ENCODE measurements around the gene SLC6A3.
A peak's percentile ranks its signal among the peaks of the same experiment; 100 is the strongest.

SLC6A3 gene

GRCh38 chr5:1445313-1445688 lies at the start of gene SLC6A3:
Gene SLC6A3 (minus strand): TSS chr5:1445440. CDS start chr5:1443197, 2,243 bp downstream.
- no peak for DNase-seq (ENCODE audit: low read depth)

DNA sequence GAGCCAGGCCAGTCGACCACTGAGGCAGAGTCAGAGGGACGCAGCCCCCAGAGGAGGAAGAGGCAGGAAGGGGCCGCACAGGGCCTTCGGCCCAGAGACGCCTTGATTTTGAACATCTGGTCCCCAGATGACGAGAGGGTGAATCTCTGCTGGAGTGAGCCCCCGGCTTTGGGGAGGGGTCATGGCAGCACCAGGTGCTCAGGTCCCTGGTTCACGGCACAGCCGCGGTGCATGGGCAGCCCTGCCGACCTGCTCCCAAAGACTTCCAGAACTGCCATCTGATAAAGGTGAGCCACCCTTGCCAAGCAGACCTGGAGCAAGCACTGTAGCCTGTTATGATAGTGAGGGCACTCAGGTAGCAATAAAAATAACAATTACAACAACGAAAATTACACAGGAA lies 48.7 kb upstream of the SLC6A3 start:
- DNase-seq (ENCODE audit: low read depth): no peak

- no peak for DNase-seq (ENCODE audit: low read depth)
Observed at GRCh38 chr5:1493413-1493812, 48.2 kb upstream of the SLC6A3 start.

DNA sequence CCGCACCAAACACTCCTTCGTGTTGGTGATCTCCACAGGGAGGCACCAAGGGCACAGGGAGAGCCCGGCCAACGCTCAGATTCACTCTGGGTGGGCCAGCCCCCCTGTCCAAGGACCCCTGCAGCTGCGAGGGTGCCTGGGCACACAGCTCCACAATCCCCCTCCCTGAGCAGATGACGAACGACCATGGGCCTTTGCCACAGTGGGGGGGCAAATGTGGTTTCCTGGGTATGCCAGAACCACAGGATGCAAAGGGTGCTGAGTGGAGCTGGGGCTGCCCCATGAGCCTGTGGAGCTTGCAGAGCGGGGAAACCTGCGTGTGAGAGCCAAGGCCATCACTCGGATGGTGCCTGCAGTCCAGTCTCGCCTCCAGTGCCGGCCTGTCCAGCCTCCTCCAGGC lies 47.5 kb upstream of the SLC6A3 start:
- no peak for DNase-seq (ENCODE audit: low read depth)

- DNase-seq (ENCODE audit: low read depth): no peak
Observed at GRCh38 chr5:1490376-1490775, 45.1 kb upstream of the SLC6A3 start.

DNA sequence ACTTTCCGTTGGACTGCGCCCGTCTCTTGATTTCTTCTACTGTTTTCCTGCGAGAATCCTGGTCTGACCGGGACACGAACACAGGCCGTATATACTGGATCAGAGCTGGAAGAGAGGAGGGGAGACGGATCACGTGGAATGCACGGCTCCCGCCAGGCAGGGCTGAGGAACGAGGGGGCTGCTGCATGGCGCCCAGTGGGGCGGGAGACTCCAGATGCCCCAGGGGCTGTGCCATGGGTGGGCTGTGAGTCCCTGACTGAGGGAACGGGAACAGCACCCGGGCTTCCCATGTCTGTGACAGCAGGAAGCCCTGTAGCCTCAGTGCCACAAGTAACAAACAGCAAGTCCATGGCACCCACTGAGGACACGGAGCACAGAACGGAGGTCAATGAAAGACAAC lies 44.5 kb upstream of the SLC6A3 start:
- no peak for DNase-seq (ENCODE audit: low read depth)

GRCh38 chr5:1488882-1489680 lies 43.8 kb upstream of the SLC6A3 start:
- DNase-seq (ENCODE audit: low read depth): peak; percentile 53

GRCh38 chr5:1487079-1487764 lies 42.0 kb upstream of the SLC6A3 start:
- no peak for DNase-seq (ENCODE audit: low read depth)

- no peak for DNase-seq (ENCODE audit: low read depth)
Observed at GRCh38 chr5:1486271-1486670, 41.0 kb upstream of the SLC6A3 start.

DNA sequence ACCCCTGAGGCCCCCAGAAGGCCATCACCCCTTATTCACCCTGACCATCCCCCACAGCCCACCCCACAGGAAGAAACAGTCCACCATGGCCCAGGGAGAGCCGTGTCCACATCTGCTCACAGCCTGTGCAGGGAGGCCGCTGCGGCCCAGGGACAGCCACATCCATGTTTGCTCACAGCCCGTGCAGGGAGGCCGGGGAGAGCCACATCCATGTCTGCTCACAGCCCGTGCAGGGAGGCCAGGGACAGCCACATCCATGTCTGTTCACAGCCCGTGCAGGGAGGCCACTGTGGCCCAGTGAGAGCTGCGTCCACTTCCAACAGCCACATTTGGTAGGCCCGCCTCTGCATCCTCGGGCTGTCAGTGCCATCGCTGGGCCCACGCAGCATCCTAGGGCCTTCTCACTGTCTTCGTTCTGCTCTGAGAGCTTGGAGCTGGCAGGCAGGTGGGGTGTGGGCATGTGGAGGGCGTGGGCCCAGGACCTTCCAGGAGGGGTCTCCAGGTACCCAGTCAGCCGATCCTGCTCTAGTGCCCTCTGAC lies 40.4 kb upstream of the SLC6A3 start:
- no peak for DNase-seq (ENCODE audit: low read depth)

GRCh38 chr5:1484730-1485578 lies 39.7 kb upstream of the SLC6A3 start:
- DNase-seq (ENCODE audit: low read depth): no peak

GRCh38 chr5:1483856-1484729 lies 38.9 kb upstream of the SLC6A3 start:
- DNase-seq (ENCODE audit: low read depth): no peak

DNA sequence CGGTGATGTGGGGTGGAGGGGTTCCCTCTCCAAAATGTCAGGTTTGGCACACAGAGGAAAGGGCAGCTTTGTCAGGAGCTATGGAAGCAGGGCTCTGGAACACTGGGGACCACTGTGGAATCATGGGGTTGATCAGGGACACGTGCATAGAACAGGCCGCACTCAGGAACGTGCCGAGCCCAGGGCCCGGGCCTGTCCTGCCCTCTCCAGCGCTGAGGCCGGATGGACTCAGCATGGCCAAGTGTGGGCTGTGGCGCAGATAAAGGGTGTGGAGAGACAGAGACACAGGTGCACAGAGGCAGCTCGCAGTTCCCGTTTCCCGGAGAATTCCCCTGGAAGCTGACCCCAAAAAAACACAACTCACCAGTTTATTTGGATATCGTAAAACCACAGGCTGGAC lies 37.8 kb upstream of the SLC6A3 start:
- DNase-seq (ENCODE audit: low read depth): no peak

DNA sequence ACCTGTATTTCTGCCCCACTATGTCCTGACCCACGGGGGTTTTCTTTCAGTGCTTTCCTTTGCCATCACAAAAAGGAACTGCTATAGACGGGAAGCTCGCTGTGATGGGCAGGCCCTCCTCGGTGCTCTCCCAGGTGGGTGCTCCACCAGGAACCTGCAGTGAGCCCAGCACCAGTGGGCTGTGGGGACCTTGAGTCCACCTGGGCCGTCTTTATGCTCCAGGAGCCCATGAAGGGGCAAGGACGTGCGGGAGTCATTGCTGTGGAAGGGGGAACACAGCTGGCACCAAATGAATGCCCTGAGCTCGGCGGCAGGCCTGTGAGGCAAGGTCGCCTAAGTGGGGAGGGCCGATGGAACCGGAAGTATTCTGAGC lies 36.7 kb upstream of the SLC6A3 start:
- no peak for DNase-seq (ENCODE audit: low read depth)

DNA sequence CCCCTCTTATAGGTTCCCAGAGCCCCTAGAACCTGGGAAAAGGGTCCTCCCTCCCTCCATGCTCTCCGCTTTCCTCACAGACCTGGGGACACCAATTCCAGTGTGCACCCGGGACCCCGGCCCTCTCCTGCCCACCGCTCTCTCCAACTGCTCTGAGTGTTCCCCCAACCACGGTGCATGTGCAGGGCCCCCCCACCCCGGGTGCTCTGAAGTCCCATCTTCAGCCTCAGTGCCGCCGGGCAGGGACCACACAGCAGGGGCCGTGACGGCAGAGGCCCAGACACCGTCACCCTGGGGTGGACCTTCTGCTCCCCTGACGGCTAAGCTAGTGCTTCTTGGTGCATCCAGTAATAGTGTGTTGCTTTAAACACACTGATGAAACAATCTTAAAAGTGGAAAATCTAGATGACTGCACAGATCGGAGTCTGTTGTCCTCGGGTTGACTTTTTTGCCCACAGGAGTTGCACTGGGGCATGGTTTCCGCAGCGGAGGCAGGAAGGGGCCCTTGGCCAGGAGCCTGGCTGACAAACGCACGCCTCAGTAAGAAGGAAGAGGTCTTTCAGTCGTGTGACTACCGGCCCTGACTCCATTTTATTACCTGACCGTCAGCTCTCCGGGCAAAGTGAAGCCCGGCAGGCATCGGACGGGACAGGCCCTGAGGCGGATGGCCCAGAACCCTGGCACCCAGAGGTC lies 36.2 kb upstream of the SLC6A3 start:
- no peak for DNase-seq (ENCODE audit: low read depth)

DNA sequence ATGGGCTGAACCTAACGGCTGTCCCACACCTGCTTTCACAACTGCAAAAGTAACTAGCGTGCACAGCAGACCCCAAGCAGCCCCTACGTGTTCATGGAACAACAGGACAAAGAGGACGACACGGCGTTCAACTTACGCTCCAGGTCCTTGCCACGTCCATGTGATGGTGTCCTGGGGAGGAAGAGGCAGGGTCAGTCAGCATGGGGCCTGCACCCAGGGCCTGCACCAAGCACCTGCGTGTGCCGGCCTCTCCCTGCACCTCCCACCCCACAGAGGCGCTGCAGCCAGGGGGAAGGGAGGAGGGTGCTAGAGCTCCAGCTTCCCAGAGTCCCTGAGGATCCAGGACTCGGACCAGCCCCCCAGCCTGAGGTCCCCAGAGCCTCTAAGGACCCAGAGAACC lies 35.6 kb upstream of the SLC6A3 start:
- DNase-seq (ENCODE audit: low read depth): no peak

- DNase-seq (ENCODE audit: low read depth): no peak
Observed at GRCh38 chr5:1480217-1480616, 35.0 kb upstream of the SLC6A3 start.

- peak; percentile 33 for DNase-seq (ENCODE audit: low read depth)
Observed at GRCh38 chr5:1479581-1480188, 34.4 kb upstream of the SLC6A3 start.

DNA sequence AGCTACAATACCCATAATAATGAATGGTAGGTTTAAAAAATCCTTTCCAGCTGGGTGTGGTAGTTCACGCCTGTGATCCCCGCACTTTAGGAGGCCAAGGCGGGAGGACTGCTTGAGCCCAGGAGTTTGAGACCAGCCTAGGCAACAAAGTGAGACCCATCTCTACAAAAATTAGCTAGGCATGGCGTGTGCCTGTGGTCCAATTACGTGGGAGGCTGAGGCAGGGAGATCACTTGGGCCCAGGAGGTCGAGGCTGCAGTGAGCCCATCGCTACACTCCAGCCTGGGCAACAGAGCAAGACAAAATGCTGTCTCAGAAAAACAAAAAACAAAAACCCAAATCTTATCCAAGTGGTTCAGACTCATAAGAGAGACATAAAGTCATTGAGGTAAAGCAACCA lies 33.8 kb upstream of the SLC6A3 start:
- no peak for DNase-seq (ENCODE audit: low read depth)

DNA sequence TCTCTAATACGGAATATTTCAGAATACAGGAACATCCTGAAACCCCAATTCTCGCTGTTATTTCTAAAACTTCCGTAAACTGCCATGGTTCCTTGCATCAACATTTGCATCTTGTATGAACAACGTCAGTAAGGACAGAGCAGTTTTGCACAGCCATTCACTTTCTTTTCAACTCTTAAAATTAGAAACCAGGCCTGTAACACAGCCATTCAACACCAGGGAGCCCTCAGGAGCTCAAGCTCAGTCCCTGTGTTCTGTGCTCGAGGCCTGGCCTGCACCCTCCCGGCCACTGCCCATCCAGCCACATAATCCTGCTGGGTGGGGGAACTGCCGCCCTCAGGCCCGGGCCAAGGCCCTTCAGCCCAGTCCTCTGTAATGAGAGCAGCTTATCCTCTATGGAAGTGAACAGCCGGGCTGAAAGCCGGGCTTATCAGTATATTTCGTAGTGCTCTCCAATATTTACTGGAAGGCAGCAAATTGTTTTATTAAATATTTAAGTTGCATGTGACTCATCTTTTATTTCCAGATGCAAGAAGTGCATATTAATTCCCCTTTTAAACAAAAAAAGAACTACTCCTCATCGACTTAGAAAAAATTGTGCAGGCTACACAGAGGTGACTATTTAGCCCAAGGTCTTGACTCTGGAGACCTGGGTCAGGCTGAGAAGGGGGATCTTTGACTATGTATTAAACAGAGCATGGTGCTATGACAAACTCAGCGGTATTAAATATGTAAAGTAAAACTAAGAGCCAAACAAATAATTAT lies 33.2 kb upstream of the SLC6A3 start:
- DNase-seq (ENCODE audit: low read depth): no peak

Data from GM04503 (cell line).